ENCODE data around the gene GPATCH8.

- TF ChIP-seq CTCF (IDR thresholded peaks at IDR 0.05), result no peak
- no peak for TF ChIP-seq ZBTB33 (IDR thresholded peaks at IDR 0.05; ENCODE audit: borderline replicate concordance, low read depth)
- no peak for TF ChIP-seq EP300 (IDR thresholded peaks at IDR 0.05; ENCODE audit: borderline replicate concordance in 1 of 2, low read depth in 1 of 2, low read length in 1 of 2)
- TF ChIP-seq PBX3 (IDR thresholded peaks at IDR 0.05), result no peak
- TF ChIP-seq YY1 (IDR thresholded peaks at IDR 0.05; ENCODE audit: low read depth), result no peak
- no peak for TF ChIP-seq IRF3 (IDR thresholded peaks at IDR 0.05; ENCODE audit: low read depth, low read length)
- TF ChIP-seq REST (IDR thresholded peaks at IDR 0.05; ENCODE audit: low read depth, low read length), result no peak
- TF ChIP-seq TAF1 (IDR thresholded peaks at IDR 0.05; ENCODE audit: borderline replicate concordance, low read depth, low read length), result no peak
- no peak for TF ChIP-seq MAX (IDR thresholded peaks at IDR 0.05; ENCODE audit: low read depth)
- TF ChIP-seq GABPA (IDR thresholded peaks at IDR 0.05; ENCODE audit: low read depth), result no peak
- no peak for TF ChIP-seq RCOR1 (IDR thresholded peaks at IDR 0.05; ENCODE audit: low read length)
- TF ChIP-seq CHD2 (IDR thresholded peaks at IDR 0.05; ENCODE audit: low read length, partially characterized antibody), result no peak
- no peak for TF ChIP-seq EZH2phosphoT487 (IDR thresholded peaks at IDR 0.05; ENCODE audit: borderline replicate concordance, low read depth)
These were observed 44.5 kb upstream of the GPATCH8 start for GRCh38 chr17:44547625-44548267.
